DMS114 treated with DMSO at 0.1 percent for 48 hours (cell line): ENCODE measurements around the gene MAPK9.
A peak's percentile ranks its signal among the peaks of the same experiment; 100 is the strongest.
"Not testable (repeated sequence)": the region's sequence is repeated elsewhere in the genome, so short reads cannot be mapped to it uniquely, and the experiment has no call there.

ENCODE experiments used
- DNase-seq: peaks from one replicate; lab custom pipeline; 2025; ENCODE audit not compliant: unreplicated experiment; lab: John Stamatoyannopoulos, UW

MAPK9 gene

GRCh38 chr5:180326989-180327565, 35.2 kb upstream of the MAPK9 start:
- DNase-seq: no peak

GRCh38 chr5:180324601-180324950, 32.7 kb upstream of the MAPK9 start:
- no peak for DNase-seq

- no peak for DNase-seq
Observed at GRCh38 chr5:180323941-180324600, 32.2 kb upstream of the MAPK9 start.

- DNase-seq: no peak
Observed at GRCh38 chr5:180323160-180323559, 31.3 kb upstream of the MAPK9 start.

- no peak for DNase-seq
Observed at GRCh38 chr5:180318456-180319089, 26.7 kb upstream of the MAPK9 start.

GRCh38 chr5:180316586-180316985, 24.7 kb upstream of the MAPK9 start:
- DNase-seq: no peak

GRCh38 chr5:180315762-180316212, 23.9 kb upstream of the MAPK9 start:
- no peak for DNase-seq

GRCh38 chr5:180313677-180314505, 22.0 kb upstream of the MAPK9 start:
- DNase-seq: peak; percentile 85

GRCh38 chr5:180311216-180311615, 19.3 kb upstream of the MAPK9 start:
- no peak for DNase-seq

- DNase-seq: no peak
Observed at GRCh38 chr5:180306796-180307195, 14.9 kb upstream of the MAPK9 start.

GRCh38 chr5:180305481-180305880, 13.6 kb upstream of the MAPK9 start:
- no peak for DNase-seq

GRCh38 chr5:180304431-180305375, 12.8 kb upstream of the MAPK9 start:
- DNase-seq: no peak

- DNase-seq: no peak
Observed at GRCh38 chr5:180304016-180304292, 12.1 kb upstream of the MAPK9 start.

- DNase-seq: no peak
Observed at GRCh38 chr5:180303226-180304015, 11.5 kb upstream of the MAPK9 start.

- DNase-seq: no peak
Observed at GRCh38 chr5:180302256-180302655, 10.4 kb upstream of the MAPK9 start.

- no peak for DNase-seq
Observed at GRCh38 chr5:180301253-180301652, 9.4 kb upstream of the MAPK9 start.

GRCh38 chr5:180299526-180299925, 7.6 kb upstream of the MAPK9 start:
- no peak for DNase-seq

GRCh38 chr5:180299014-180299413, 7.1 kb upstream of the MAPK9 start:
- DNase-seq: not testable (repeated sequence)

GRCh38 chr5:180297587-180298282, 5.9 kb upstream of the MAPK9 start:
- no peak for DNase-seq
